Mucosa of rectum (tissue), 2 donors: ENCODE measurements around the gene C19orf12.

Experiments used
- H3K27ac ChIP-seq, 2 donors: one replicate each; pipeline ENCODE4 v1.7.0; 2013; ENCODE audit warnings: inconsistent platforms in 2 of 2, low read depth in 2 of 2, low read length in 2 of 2
- H3K27me3 ChIP-seq, 2 donors: one replicate each; pipeline ENCODE4 v1.7.0; 2013; ENCODE audit warnings: low read length in 2 of 2; ENCODE audit not compliant: control insufficient read depth in 2 of 2, insufficient read depth in 2 of 2
- H3K36me3 ChIP-seq, 2 donors: one replicate each; pipeline ENCODE4 v1.7.0; 2013; ENCODE audit warnings: low read length in 2 of 2; ENCODE audit not compliant: control insufficient read depth in 2 of 2, insufficient read depth in 2 of 2
- H3K4me1 ChIP-seq, 2 donors: one replicate each; pipeline ENCODE4 v1.7.0; 2013; ENCODE audit warnings: low read length in 2 of 2, mild to moderate bottlenecking in 1 of 2; ENCODE audit not compliant: control insufficient read depth in 2 of 2, insufficient read depth in 2 of 2
- H3K4me3 ChIP-seq, 2 donors: one replicate each; pipeline ENCODE4 v1.7.0; 2013; ENCODE audit warnings: low read length in 2 of 2
- H3K9ac ChIP-seq, 2 donors: one replicate each; pipeline ENCODE4 v1.7.0; 2013; ENCODE audit warnings: low read length in 2 of 2, low read depth in 1 of 2, mild to moderate bottlenecking in 1 of 2
- H3K9me3 ChIP-seq, 2 donors: one replicate each; pipeline ENCODE4 v1.7.0; 2013; ENCODE audit warnings: low read length in 2 of 2; ENCODE audit not compliant: control insufficient read depth in 2 of 2
- donor health status: healthy.
- donor health status: Normal muscosa, but diverticular disease.

C19orf12 gene

GRCh38 chr19:29753190-29753933, 38.3 kb upstream of the C19orf12 start:
- H3K4me3 ChIP-seq = no peak overlapping the region
- no peak overlapping the region for H3K9ac ChIP-seq
- H3K27ac ChIP-seq = no peak overlapping the region
- H3K4me1 ChIP-seq = no peaks in the 10 kb centered on the region
- H3K36me3 ChIP-seq = no peaks in the 10 kb centered on the region
- no peaks in the 10 kb centered on the region for H3K9me3 ChIP-seq
- peaks cover 0 to 2% of the 10 kb centered on the region in 2 donors for H3K27me3 ChIP-seq

DNA sequence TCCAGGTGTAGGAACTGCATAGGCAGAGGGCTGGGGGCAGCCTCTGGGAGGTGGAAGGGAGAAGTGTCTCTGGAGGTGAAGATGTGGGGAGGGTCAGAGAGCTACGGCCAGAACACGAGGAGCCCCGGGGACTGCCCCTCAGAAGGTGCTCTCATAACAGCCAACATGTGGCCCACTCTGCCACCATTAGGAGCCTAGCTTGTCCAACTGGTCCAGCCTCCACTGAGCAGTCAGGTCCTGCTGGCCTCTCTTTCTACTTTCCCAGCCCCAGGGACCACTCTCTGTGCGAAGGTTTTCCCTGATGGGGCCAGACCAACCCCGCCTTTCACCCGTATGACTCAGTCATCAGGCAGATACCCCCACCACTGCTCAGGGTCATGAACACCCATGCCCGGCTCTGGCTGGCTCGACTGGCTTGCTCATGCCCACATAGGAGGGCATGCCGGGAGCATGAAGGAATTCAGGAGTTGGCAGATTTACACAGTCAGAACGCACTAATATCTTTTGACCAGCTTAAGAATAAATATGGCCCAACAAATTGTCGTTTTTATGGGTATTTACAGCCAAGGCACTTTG, 37.5 kb upstream of the C19orf12 start:
- Histone ChIP-seq H3K36me3 (no peaks in the 10 kb centered on the region), H3K27me3 (peaks cover 0 to 2% of the 10 kb centered on the region in 2 donors), H3K4me3 (no peak overlapping the region), H3K9me3 (no peaks in the 10 kb centered on the region), H3K4me1 (no peaks in the 10 kb centered on the region), H3K27ac (no peak overlapping the region), H3K9ac (no peak overlapping the region)

- H3K9me3 ChIP-seq = no peaks in the 10 kb centered on the region
- no peaks in the 10 kb centered on the region for H3K36me3 ChIP-seq
- H3K4me3 ChIP-seq = no peak overlapping the region
- no peak overlapping the region for H3K9ac ChIP-seq
- no peaks in the 10 kb centered on the region for H3K4me1 ChIP-seq
- H3K27ac ChIP-seq = no peak overlapping the region
- H3K27me3 ChIP-seq = peaks cover 0 to 2% of the 10 kb centered on the region in 2 donors
These were observed 36.9 kb upstream of the C19orf12 start for GRCh38 chr19:29751932-29752331.

- Histone ChIP-seq H3K9me3 (no peaks in the 10 kb centered on the region), H3K4me3 (no peak overlapping the region), H3K36me3 (no peaks in the 10 kb centered on the region), H3K9ac (no peak overlapping the region), H3K27me3 (peaks cover 0 to 2% of the 10 kb centered on the region in 2 donors), H3K27ac (no peak overlapping the region), H3K4me1 (no peaks in the 10 kb centered on the region)
These were observed 34.9 kb upstream of the C19orf12 start for GRCh38 chr19:29750001-29750400.

GRCh38 chr19:29748996-29749849, 34.2 kb upstream of the C19orf12 start:
- H3K9me3 ChIP-seq = no peaks in the 10 kb centered on the region
- H3K27me3 ChIP-seq = peaks cover 0 to 2% of the 10 kb centered on the region in 2 donors
- H3K9ac ChIP-seq = no peak overlapping the region
- H3K27ac ChIP-seq = no peak overlapping the region
- no peaks in the 10 kb centered on the region for H3K4me1 ChIP-seq
- no peak overlapping the region for H3K4me3 ChIP-seq
- H3K36me3 ChIP-seq = no peaks in the 10 kb centered on the region

DNA sequence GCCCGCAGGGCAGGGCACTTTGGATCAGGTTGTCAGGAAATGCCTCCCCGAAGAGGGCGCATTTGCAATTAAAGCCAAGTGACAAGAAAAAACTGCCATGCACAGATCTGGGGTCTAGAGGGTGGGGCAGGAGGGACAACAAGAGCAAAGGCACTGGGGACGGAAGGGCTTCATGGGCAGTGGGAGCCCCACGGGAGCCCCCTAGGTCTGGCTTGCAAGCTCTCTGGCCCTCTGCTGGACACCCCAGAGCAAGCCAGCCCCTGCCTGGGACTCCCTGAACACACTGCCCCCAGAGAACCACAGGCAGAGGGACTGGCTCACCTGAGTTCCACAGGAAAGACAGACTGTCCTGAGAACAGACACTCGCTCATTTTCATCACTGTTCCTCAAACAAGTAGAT, 30.2 kb upstream of the C19orf12 start:
- Histone ChIP-seq H3K9ac (no peak overlapping the region), H3K4me3 (no peak overlapping the region), H3K9me3 (no peaks in the 10 kb centered on the region), H3K36me3 (no peaks in the 10 kb centered on the region), H3K4me1 (no peaks in the 10 kb centered on the region), H3K27me3 (no peaks in the 10 kb centered on the region), H3K27ac (no peak overlapping the region)

GRCh38 chr19:29743681-29744080, 28.6 kb upstream of the C19orf12 start:
- no peak overlapping the region for H3K9ac ChIP-seq
- H3K27me3 ChIP-seq = peaks cover 0 to 2% of the 10 kb centered on the region in 2 donors
- no peaks in the 10 kb centered on the region for H3K4me1 ChIP-seq
- H3K9me3 ChIP-seq = no peaks in the 10 kb centered on the region
- no peak overlapping the region for H3K4me3 ChIP-seq
- no peaks in the 10 kb centered on the region for H3K36me3 ChIP-seq
- no peak overlapping the region for H3K27ac ChIP-seq

- no peak overlapping the region for H3K9ac ChIP-seq
- no peak overlapping the region for H3K4me3 ChIP-seq
- H3K27me3 ChIP-seq = peaks cover 0 to 2% of the 10 kb centered on the region in 2 donors
- H3K4me1 ChIP-seq = no peaks in the 10 kb centered on the region
- no peaks in the 10 kb centered on the region for H3K9me3 ChIP-seq
- H3K36me3 ChIP-seq = no peaks in the 10 kb centered on the region
- H3K27ac ChIP-seq = no peak overlapping the region
These were observed 26.7 kb upstream of the C19orf12 start for GRCh38 chr19:29741776-29742175.

GRCh38 chr19:29741226-29741625, 26.2 kb upstream of the C19orf12 start:
- Histone ChIP-seq H3K9me3 (no peaks in the 10 kb centered on the region), H3K27me3 (peaks cover 0 to 2% of the 10 kb centered on the region in 2 donors), H3K4me1 (no peaks in the 10 kb centered on the region), H3K4me3 (no peak overlapping the region), H3K27ac (no peak overlapping the region), H3K36me3 (no peaks in the 10 kb centered on the region), H3K9ac (no peak overlapping the region)

- Histone ChIP-seq H3K4me3 (no peak overlapping the region), H3K27ac (no peak overlapping the region), H3K36me3 (no peaks in the 10 kb centered on the region), H3K9me3 (no peaks in the 10 kb centered on the region), H3K4me1 (no peaks in the 10 kb centered on the region), H3K27me3 (peaks cover 0 to 7% of the 10 kb centered on the region in 2 donors), H3K9ac (no peak overlapping the region)
These were observed 22.5 kb upstream of the C19orf12 start for GRCh38 chr19:29737461-29738000.
